ENCODE data around the gene SLC34A1. TPM values are rescaled to one million over a fixed set of nuclear protein-coding genes. Genes with fewer than 3 reads are reported as not detected.

SLC34A1 gene
- total and polyA plus RNA-seq, 2 of the 13 experiments (the other 11 are each of a cell fraction or from before 2014, with no cell fraction given) = 0.03 to 0.20 TPM

DNA sequence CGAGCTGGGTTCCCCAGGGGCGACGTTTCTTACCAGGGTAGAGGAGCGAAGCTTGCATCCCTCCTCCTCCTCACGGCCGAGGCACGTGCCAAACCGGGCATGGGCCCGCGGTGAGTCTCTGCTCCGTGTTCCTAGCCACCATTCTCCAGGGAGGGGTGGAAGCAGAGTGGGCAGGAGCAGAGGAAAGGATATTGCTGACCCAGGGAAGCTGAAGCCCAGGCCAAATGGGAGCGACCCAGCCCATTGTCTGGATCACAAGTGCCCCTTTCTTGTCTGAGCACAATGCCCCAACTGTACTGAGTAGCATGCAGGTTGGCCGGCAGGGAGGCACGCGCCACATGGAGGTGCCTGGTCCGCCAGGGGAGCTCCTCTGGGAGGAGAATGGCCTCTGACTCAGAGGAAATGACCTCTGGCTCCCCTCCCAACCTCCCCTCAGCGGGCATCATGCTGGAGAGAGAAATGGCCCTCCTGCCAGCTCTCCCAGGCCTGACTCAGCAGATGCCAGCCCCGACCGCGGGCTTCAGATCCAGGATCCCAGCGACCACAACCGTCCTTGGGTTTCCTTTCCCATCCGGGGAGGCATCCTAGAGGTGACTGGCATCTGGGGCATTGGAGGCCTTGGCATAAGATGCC is 63.5 kb downstream of the SLC34A1 start (continued):
- TF ChIP-seq NFIB (CRISPR knock-in tag; IDR thresholded peaks at IDR 0.05; ENCODE audit: borderline replicate concordance) (no peak), RBM22 (optimal IDR thresholded peaks at IDR 0.05; ENCODE audit: low read length) (peak; percentile 43), NAIF1 (CRISPR knock-in tag; IDR thresholded peaks at IDR 0.05; ENCODE audit: borderline replicate concordance) (no peak), BCL3 (CRISPR knock-in tag; IDR thresholded peaks at IDR 0.05) (no peak), ZNF850 (CRISPR knock-in tag; conservative IDR thresholded peaks at IDR 0.05) (no peak), GTF3A (CRISPR knock-in tag; conservative IDR thresholded peaks at IDR 0.05) (no peak), ZNF282 (IDR thresholded peaks at IDR 0.05; ENCODE audit: partially characterized antibody) (no peak), NFKBIZ (CRISPR knock-in tag; IDR thresholded peaks at IDR 0.05) (no peak; the same call in 1 of the 2 replicates), CCDC6 (CRISPR knock-in tag; IDR thresholded peaks at IDR 0.05) (no peak), STAT5B (CRISPR knock-in tag; IDR thresholded peaks at IDR 0.05) (no peak), U2AF2 (IDR thresholded peaks at IDR 0.05; ENCODE audit: low read depth, low read length) (0 out of 2 replicates have a peak, but pooled peaks have one; percentile 31), MTA3 (CRISPR knock-in tag; IDR thresholded peaks at IDR 0.05) (no peak), FIP1L1 (IDR thresholded peaks at IDR 0.05; ENCODE audit: borderline replicate concordance, insufficient read depth, low read depth, low read length) (no peak; the same call in 1 of the 2 replicates), ATF7-NPFF (CRISPR knock-in tag; IDR thresholded peaks at IDR 0.05; ENCODE audit: low read depth) (peak; percentile 59; the same call in 1 of the 2 replicates), ZNF530 (CRISPR knock-in tag; IDR thresholded peaks at IDR 0.05; ENCODE audit: low read depth) (no peak), ZNF331 (CRISPR knock-in tag; IDR thresholded peaks at IDR 0.05) (peak; percentile 35; the same call in 1 of the 2 replicates), ZBTB3 (CRISPR knock-in tag; IDR thresholded peaks at IDR 0.05; ENCODE audit: borderline replicate concordance, low read depth) (no peak), SOX13 (IDR thresholded peaks at IDR 0.05) (peak; percentile 81), SOX13 (CRISPR knock-in tag; conservative IDR thresholded peaks at IDR 0.05 in 1 of 2, IDR thresholded peaks at IDR 0.05 in 1 of 2) (peak in 1 of 2 experiments; percentile 92; a peak in 2 of 4 replicates), CC2D1A (CRISPR knock-in tag; IDR thresholded peaks at IDR 0.05) (no peak), FOXK2 (IDR thresholded peaks at IDR 0.05) (no peak)
- TF ChIP-seq, protein P1, sequence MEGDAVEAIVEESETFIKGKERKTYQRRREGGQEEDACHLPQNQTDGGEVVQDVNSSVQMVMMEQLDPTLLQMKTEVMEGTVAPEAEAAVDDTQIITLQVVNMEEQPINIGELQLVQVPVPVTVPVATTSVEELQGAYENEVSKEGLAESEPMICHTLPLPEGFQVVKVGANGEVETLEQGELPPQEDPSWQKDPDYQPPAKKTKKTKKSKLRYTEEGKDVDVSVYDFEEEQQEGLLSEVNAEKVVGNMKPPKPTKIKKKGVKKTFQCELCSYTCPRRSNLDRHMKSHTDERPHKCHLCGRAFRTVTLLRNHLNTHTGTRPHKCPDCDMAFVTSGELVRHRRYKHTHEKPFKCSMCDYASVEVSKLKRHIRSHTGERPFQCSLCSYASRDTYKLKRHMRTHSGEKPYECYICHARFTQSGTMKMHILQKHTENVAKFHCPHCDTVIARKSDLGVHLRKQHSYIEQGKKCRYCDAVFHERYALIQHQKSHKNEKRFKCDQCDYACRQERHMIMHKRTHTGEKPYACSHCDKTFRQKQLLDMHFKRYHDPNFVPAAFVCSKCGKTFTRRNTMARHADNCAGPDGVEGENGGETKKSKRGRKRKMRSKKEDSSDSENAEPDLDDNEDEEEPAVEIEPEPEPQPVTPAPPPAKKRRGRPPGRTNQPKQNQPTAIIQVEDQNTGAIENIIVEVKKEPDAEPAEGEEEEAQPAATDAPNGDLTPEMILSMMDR (CRISPR knock-in tag; IDR thresholded peaks at IDR 0.05) = peak; percentile 46
- TF ChIP-seq, protein P2, sequence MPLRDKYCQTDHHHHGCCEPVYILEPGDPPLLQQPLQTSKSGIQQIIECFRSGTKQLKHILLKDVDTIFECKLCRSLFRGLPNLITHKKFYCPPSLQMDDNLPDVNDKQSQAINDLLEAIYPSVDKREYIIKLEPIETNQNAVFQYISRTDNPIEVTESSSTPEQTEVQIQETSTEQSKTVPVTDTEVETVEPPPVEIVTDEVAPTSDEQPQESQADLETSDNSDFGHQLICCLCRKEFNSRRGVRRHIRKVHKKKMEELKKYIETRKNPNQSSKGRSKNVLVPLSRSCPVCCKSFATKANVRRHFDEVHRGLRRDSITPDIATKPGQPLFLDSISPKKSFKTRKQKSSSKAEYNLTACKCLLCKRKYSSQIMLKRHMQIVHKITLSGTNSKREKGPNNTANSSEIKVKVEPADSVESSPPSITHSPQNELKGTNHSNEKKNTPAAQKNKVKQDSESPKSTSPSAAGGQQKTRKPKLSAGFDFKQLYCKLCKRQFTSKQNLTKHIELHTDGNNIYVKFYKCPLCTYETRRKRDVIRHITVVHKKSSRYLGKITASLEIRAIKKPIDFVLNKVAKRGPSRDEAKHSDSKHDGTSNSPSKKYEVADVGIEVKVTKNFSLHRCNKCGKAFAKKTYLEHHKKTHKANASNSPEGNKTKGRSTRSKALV (CRISPR knock-in tag; IDR thresholded peaks at IDR 0.05) = no peak
